IMR-90 (cell line): ENCODE data around the gene RSPO4. TPM values are rescaled to one million over a fixed set of nuclear protein-coding genes. Genes with fewer than 3 reads are reported as not detected.

Experiments
- ATAC-seq: fragments of 200-7000 bp; cut with Tn5 transposase; 2 replicates; pipeline ENCODE4 v1.9.1; 2020; ENCODE audit warnings: low read depth, mild to moderate bottlenecking, moderate library complexity
- BruUV-seq: library from RNA; stranded (reverse); fragments of 400-500 nt; replicated peaks from 2 replicates; lab custom pipeline; 2021; lab: Mats Ljungman, UMichigan
- CTCF ChIA-PET: fragments of 300-600 bp; formaldehyde crosslinking; extraction: SDS; loops from one replicate; lab custom pipeline; 2021; ENCODE audit warnings: antibody characterized with exemption; lab: Yijun Ruan, JAX
- POLR2A ChIA-PET: fragments of 300-600 bp; sonication (Branson Sonifier 250); formaldehyde crosslinking; loops from one replicate; lab custom pipeline; 2022; ENCODE audit warnings: antibody characterized with exemption; ENCODE audit not compliant: unreplicated experiment; lab: Charles Lee
- DNase-seq: peaks from one replicate; pipeline ENCODE4 v3.0.0; 2013
- H2AFZ ChIP-seq: replicated peaks from 2 replicates; pipeline ENCODE3; 2013; ENCODE audit warnings: low read length, mild to moderate bottlenecking; ENCODE audit not compliant: poor library complexity
- H2AK5ac ChIP-seq: 2 replicates; pipeline ENCODE4 v1.6.1; 2013; ENCODE audit warnings: low read depth, low read length, inconsistent platforms
- H2AK9ac ChIP-seq: replicated peaks from 2 replicates; pipeline ENCODE3; 2013; ENCODE audit warnings: mild to moderate bottlenecking, low read depth, low read length, moderate library complexity; ENCODE audit not compliant: poor library complexity
- H2BK120ac ChIP-seq: 2 replicates; pipeline ENCODE4 v1.6.1; 2013; ENCODE audit warnings: low read depth, low read length, inconsistent platforms
- H2BK15ac ChIP-seq: 3 replicates; pipeline ENCODE4 v1.6.1; 2013; ENCODE audit warnings: low read depth, low read length, inconsistent platforms
- H2BK20ac ChIP-seq: 2 replicates; pipeline ENCODE4 v1.6.1; 2013; ENCODE audit warnings: low read depth, mild to moderate bottlenecking, inconsistent platforms, low read length, moderate library complexity
- H2BK5ac ChIP-seq: 2 replicates; pipeline ENCODE4 v1.6.1; 2013; ENCODE audit warnings: mild to moderate bottlenecking, low read depth, low read length, inconsistent platforms; ENCODE audit not compliant: poor library complexity, severe bottlenecking
- H3K14ac ChIP-seq: replicated peaks from 2 replicates; pipeline ENCODE4 v1.6.1; 2013; ENCODE audit warnings: low read depth, low read length, inconsistent platforms
- H3K18ac ChIP-seq: 2 replicates; pipeline ENCODE4 v1.6.1; 2013; ENCODE audit warnings: low read depth, low read length, control low read depth
- H3K23ac ChIP-seq: 2 replicates; pipeline ENCODE4 v1.6.1; 2013; ENCODE audit warnings: low read depth, low read length, inconsistent platforms
- H3K27ac ChIP-seq: 2 replicates; pipeline ENCODE4 v1.5.1; 2013; ENCODE audit warnings: mild to moderate bottlenecking, control low read depth, low read length; ENCODE audit not compliant: insufficient read depth
- H3K27me3 ChIP-seq: 2 replicates; pipeline ENCODE4 v1.6.1; 2013; ENCODE audit warnings: low read length; ENCODE audit not compliant: control insufficient read depth, insufficient read depth
- H3K36me3 ChIP-seq: 2 replicates; pipeline ENCODE4 v1.6.1; 2013; ENCODE audit warnings: low read length, mixed read lengths; ENCODE audit not compliant: control insufficient read depth, insufficient read depth
- H3K4ac ChIP-seq: 2 replicates; pipeline ENCODE4 v1.6.1; 2013; ENCODE audit warnings: low read depth, low read length, inconsistent platforms
- H3K4me1 ChIP-seq: 2 replicates; pipeline ENCODE4 v1.6.1; 2013; ENCODE audit warnings: low read length, mixed read lengths; ENCODE audit not compliant: control insufficient read depth, insufficient read depth
- H3K4me2 ChIP-seq: 2 replicates; pipeline ENCODE4 v1.6.1; 2013; ENCODE audit warnings: low read depth, mild to moderate bottlenecking, control low read depth, low read length, moderate library complexity
- H3K4me3 ChIP-seq: 2 replicates; pipeline ENCODE4 v1.5.1; 2013; ENCODE audit warnings: low read depth, mild to moderate bottlenecking, control low read depth, low read length, moderate library complexity; ENCODE audit not compliant: insufficient read depth
- H3K56ac ChIP-seq: 2 replicates; pipeline ENCODE4 v1.6.1; 2013; ENCODE audit warnings: low read length, inconsistent platforms; ENCODE audit not compliant: insufficient read depth; ENCODE audit errors: extremely low read depth
- H3K79me1 ChIP-seq, 2 experiments: 2 replicates each; pipeline ENCODE4 v1.6.1; 2013; ENCODE audit warnings: low read length in 2 of 2, inconsistent platforms in 1 of 2, low read depth in 1 of 2
- H3K9ac ChIP-seq: 2 replicates; pipeline ENCODE4 v1.6.1; 2013; ENCODE audit warnings: low read depth, low read length, control low read depth
- H3K9me1 ChIP-seq: 2 replicates; pipeline ENCODE4 v1.6.1; 2013; ENCODE audit warnings: low read length, inconsistent platforms; ENCODE audit not compliant: insufficient read depth
- H3K9me3 ChIP-seq: 2 replicates; pipeline ENCODE4 v1.6.1; 2013; ENCODE audit warnings: low read length; ENCODE audit not compliant: control insufficient read depth, insufficient read depth
- H4K20me1 ChIP-seq: 2 replicates; pipeline ENCODE4 v1.6.1; 2013; ENCODE audit warnings: low read length, inconsistent platforms; ENCODE audit not compliant: insufficient read depth
- H4K5ac ChIP-seq: 2 replicates; pipeline ENCODE4 v1.6.1; 2013; ENCODE audit warnings: mild to moderate bottlenecking, low read depth, low read length, control low read depth
- H4K8ac ChIP-seq, 2 experiments: 2 replicates each; pipeline ENCODE4 v1.6.1; 2013; ENCODE audit warnings: low read depth in 2 of 2, low read length in 2 of 2, control low read depth in 1 of 2, inconsistent platforms in 1 of 2
- H4K91ac ChIP-seq: 2 replicates; pipeline ENCODE4 v1.6.1; 2013; ENCODE audit warnings: low read depth, low read length, inconsistent platforms; ENCODE audit not compliant: insufficient read depth
- BHLHE40 ChIP-seq: fragments of 150-350 bp; IDR thresholded peaks from 2 replicates; pipeline ENCODE4 v1.6.1; 2016; ENCODE audit warnings: mild to moderate bottlenecking, low read depth, low read length
- FOS ChIP-seq: fragments of 150-350 bp; IDR thresholded peaks from 2 replicates; pipeline ENCODE4 v1.6.1; 2016; ENCODE audit warnings: low read depth, low read length
- MAZ ChIP-seq: IDR thresholded peaks from 2 replicates; pipeline ENCODE4 v1.6.1; 2012; ENCODE audit warnings: low read depth, mild to moderate bottlenecking, low read length, improper control_type of control experiment, moderate library complexity, borderline replicate concordance
- MXI1 ChIP-seq: IDR thresholded peaks from 2 replicates; pipeline ENCODE4 v1.6.1; 2012; ENCODE audit warnings: low read depth, mild to moderate bottlenecking, low read length, moderate library complexity, borderline replicate concordance
- NFE2L2 ChIP-seq: fragments of 150-350 bp; IDR thresholded peaks from 2 replicates; pipeline ENCODE4 v1.6.1; 2016; ENCODE audit warnings: low read depth, mild to moderate bottlenecking, low read length
- POLR2A ChIP-seq: IDR thresholded peaks from 2 replicates; pipeline ENCODE4 v1.6.1; 2012; ENCODE audit warnings: mild to moderate bottlenecking, low read depth, low read length
- RAD21 ChIP-seq: IDR thresholded peaks from 2 replicates; pipeline ENCODE4 v1.6.1; 2012; ENCODE audit warnings: low read length, improper control_type of control experiment
- RCOR1 ChIP-seq: IDR thresholded peaks from 2 replicates; pipeline ENCODE4 v1.6.1; 2012; ENCODE audit warnings: mild to moderate bottlenecking, low read length, improper control_type of control experiment; ENCODE audit not compliant: insufficient replicate concordance
- SMC3 ChIP-seq: fragments of 150-350 bp; IDR thresholded peaks from 2 replicates; pipeline ENCODE4 v1.6.1; 2016; ENCODE audit warnings: low read depth, mild to moderate bottlenecking, antibody characterized with exemption, low read length, moderate library complexity
- WGBS, 2 experiments: methylation state at CpG; one replicate each; pipeline versions ENCODE4 v1.1.5 to v1.1.7; 2013; ENCODE audit warnings: missing lambda C conversion rate in 2 of 2; ENCODE audit not compliant: insufficient read length in 1 of 2; ENCODE audit errors: extremely low coverage in 2 of 2; 5-methylcytosine and 5-hydroxymethylcytosine counted together
- dilution Hi-C: fragments of 300-500 bp; cut with HindIII; formaldehyde crosslinking; loops from one replicate; pipeline ENCODE4 v1.14.3; 2018; ENCODE audit warnings: low sequenced_read_pairs; ENCODE audit not compliant: unreplicated experiment
- in situ Hi-C: fragments of 300-500 bp; cut with MboI; formaldehyde crosslinking; loops from 3 replicates; pipeline ENCODE4 v1.14.3; 2019; ENCODE audit warnings: low sequenced_read_pairs, inconsistent platforms, mixed read lengths
- intact Hi-C: fragments of 100-400 bp; cut with micrococcal nuclease; formaldehyde crosslinking; loops from 2 replicates; pipeline ENCODE4 v1.10.0; 2022
- polyA plus RNA-seq, 3 experiments: library from polyadenylated mRNA; depleted of rRNA; stranded (reverse); fragments of >200 nt; gene quantifications; 2 replicates each; pipeline ENCODE4 v1.2.3, GENCODE V29; 2012; ENCODE audit warnings: low replicate concordance in 1 of 3
- total RNA-seq: library from RNA; depleted of rRNA; stranded (reverse); fragments of >200 nt; gene quantifications from 2 replicates; pipeline ENCODE4 v1.2.3, GENCODE V29; 2012
- TF ChIP-seq, protein P1 (sequence below): fragments of 150-350 bp; IDR thresholded peaks from 2 replicates; pipeline ENCODE4 v1.6.1; 2017; ENCODE audit warnings: mild to moderate bottlenecking, antibody characterized with exemption, low read length, low read depth
- TF ChIP-seq, protein P2 (sequence below): conservative IDR thresholded peaks from 2 replicates; pipeline ENCODE4 v1.5.1; 2012; ENCODE audit warnings: mild to moderate bottlenecking, low read depth, low read length, improper control_type of control experiment

RSPO4 gene
- total and polyA plus RNA-seq, 2 of the 4 experiments (the other 2 are of a cell fraction), result not detected

- ChIA-PET POLR2A (no interaction called here), CTCF (no interaction called here)
- dilution Hi-C loops (no loop called here), in situ Hi-C loops (no loop called here), intact Hi-C loops (no loop called here)
- no peaks in the 10 kb centered on the region for H3K9me3 ChIP-seq
- H3K36me3 ChIP-seq, result no peaks in the 10 kb centered on the region
- no peaks in the 10 kb centered on the region; the same call in 1 of the 2 replicates for H3K27me3 ChIP-seq
- no peak overlapping the region for H3K4ac ChIP-seq
- no peak overlapping the region for H3K23ac ChIP-seq
- no peak overlapping the region for H4K5ac ChIP-seq
- H2BK20ac ChIP-seq, result no peak overlapping the region
- no peak overlapping the region for H3K14ac ChIP-seq
- H3K4me2 ChIP-seq, result no peak overlapping the region
- no peak overlapping the region for H3K56ac ChIP-seq
- H4K20me1 ChIP-seq, result no peaks in the 10 kb centered on the region
- H2AFZ ChIP-seq, result no peak overlapping the region
- no peak overlapping the region for H3K4me3 ChIP-seq
- H3K9me1 ChIP-seq, result no peaks in the 10 kb centered on the region
- no peak overlapping the region for H4K8ac ChIP-seq
- 40% methylated on average over 1 of the region's 7 CpGs; no CpG with 5 or more reads in 1 of the 2 experiments for WGBS, 2 experiments
- BruUV-seq, result no TSS peak
- H3K4me1 ChIP-seq, result no peaks in the 10 kb centered on the region
- ATAC-seq (no peak), DNase-seq (no peak)
- H2BK15ac ChIP-seq, result no peak overlapping the region
- no peak overlapping the region for H3K9ac ChIP-seq
- H4K91ac ChIP-seq, result no peak overlapping the region
- H2BK120ac ChIP-seq, result no peak overlapping the region
- no peak overlapping the region for H2AK5ac ChIP-seq
- no peak for TF ChIP-seq POLR2A
- TF ChIP-seq SMC3, result no peak
- no peak for TF ChIP-seq MAZ
- no peak for TF ChIP-seq NFE2L2
- TF ChIP-seq, protein P1, sequence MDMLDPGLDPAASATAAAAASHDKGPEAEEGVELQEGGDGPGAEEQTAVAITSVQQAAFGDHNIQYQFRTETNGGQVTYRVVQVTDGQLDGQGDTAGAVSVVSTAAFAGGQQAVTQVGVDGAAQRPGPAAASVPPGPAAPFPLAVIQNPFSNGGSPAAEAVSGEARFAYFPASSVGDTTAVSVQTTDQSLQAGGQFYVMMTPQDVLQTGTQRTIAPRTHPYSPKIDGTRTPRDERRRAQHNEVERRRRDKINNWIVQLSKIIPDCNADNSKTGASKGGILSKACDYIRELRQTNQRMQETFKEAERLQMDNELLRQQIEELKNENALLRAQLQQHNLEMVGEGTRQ, result no peak
- no peak for TF ChIP-seq FOS
- no peak for TF ChIP-seq BHLHE40
- no peak for TF ChIP-seq MXI1
- no peak for TF ChIP-seq RCOR1
- TF ChIP-seq, protein P2, sequence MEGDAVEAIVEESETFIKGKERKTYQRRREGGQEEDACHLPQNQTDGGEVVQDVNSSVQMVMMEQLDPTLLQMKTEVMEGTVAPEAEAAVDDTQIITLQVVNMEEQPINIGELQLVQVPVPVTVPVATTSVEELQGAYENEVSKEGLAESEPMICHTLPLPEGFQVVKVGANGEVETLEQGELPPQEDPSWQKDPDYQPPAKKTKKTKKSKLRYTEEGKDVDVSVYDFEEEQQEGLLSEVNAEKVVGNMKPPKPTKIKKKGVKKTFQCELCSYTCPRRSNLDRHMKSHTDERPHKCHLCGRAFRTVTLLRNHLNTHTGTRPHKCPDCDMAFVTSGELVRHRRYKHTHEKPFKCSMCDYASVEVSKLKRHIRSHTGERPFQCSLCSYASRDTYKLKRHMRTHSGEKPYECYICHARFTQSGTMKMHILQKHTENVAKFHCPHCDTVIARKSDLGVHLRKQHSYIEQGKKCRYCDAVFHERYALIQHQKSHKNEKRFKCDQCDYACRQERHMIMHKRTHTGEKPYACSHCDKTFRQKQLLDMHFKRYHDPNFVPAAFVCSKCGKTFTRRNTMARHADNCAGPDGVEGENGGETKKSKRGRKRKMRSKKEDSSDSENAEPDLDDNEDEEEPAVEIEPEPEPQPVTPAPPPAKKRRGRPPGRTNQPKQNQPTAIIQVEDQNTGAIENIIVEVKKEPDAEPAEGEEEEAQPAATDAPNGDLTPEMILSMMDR, result no peak
- no peak for TF ChIP-seq RAD21
- no peak overlapping the region for H3K27ac ChIP-seq
- no peak overlapping the region for H2AK9ac ChIP-seq
- no peak overlapping the region for H2BK5ac ChIP-seq
- H3K18ac ChIP-seq, result no peak overlapping the region
- H3K79me1 ChIP-seq, result no peaks in the 10 kb centered on the region
These were observed 12.4 kb upstream of the RSPO4 start for GRCh38 chr20:1014471-1014870.
